Measurements from ENCODE around the gene TRIM21. TPM values are rescaled to one million over a fixed set of nuclear protein-coding genes. Genes with fewer than 3 reads are reported as not detected.

Gene TRIM21
- polyA plus RNA-seq, 1 of the 3 experiments (the other 2 are of a cell fraction): 11.0 TPM

DNA sequence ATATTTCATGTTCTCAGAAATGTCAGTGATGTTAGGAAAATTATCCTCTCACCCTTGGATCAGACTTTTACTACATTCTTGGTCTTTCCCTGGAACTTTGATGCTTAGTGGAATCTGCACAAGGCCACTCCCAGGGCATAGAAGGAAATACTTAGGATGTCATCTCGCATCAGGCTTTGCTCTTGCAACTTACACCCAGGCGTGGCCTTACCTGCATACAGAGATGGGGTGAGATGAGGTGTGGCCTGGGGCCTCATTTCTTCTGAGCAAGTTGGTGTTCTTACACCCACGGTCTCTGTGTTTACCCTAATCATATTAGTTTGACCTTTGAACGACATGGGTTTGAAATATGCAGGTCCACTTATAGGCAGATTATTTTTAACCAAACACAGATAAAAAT is 36.5 kb upstream of the TRIM21 start (continued):
- TF ChIP-seq ZBTB33 (IDR thresholded peaks at IDR 0.05; ENCODE audit: borderline replicate concordance, low read depth) (no peak), FOXM1 (IDR thresholded peaks at IDR 0.05; ENCODE audit: low read depth) (no peak)

DNA sequence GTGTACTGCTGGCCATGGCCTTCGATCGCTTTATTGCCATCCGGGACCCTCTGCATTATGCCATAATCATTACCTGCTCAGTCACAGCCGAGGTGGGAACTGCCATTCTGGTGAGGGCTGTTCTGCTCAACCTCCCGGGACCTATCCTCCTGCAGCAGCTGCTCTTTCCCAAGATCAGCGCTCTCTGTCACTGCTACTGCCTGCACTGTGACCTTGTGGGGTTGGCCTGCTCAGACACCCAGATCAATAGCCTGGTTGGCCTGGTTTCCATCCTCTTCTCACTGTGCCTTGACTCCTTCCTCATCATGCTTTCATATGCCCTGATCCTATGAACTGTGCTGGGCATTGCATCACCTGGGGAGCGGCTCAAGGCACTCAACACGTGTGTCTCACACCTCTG is 24.9 kb upstream of the TRIM21 start:
- ChIA-PET POLR2A (no interaction called here), CTCF (no interaction called here)
- no peaks in the 10 kb centered on the region for H3K79me2 ChIP-seq (ENCODE audit: insufficient read depth)
- no peaks in the 10 kb centered on the region for H3K9me2 ChIP-seq
- H3K27ac ChIP-seq (ENCODE audit: low read depth in 2 of 2, low read length in 1 of 2): no peak overlapping the region
- no peaks in the 10 kb centered on the region for H4K20me1 ChIP-seq (ENCODE audit: insufficient read depth)
- no peaks in the 10 kb centered on the region for H3F3A ChIP-seq (replicated peaks; ENCODE audit: insufficient read depth)
- H3K27me3 ChIP-seq (ENCODE audit: insufficient read depth): no peaks in the 10 kb centered on the region; the same call in 1 of the 2 replicates
- H3K36me3 ChIP-seq (replicated peaks in 1 of 2; ENCODE audit: control insufficient read depth in 1 of 2, insufficient read depth in 2 of 2, low read length in 1 of 2): no peaks in the 10 kb centered on the region
- TF ChIP-seq TAF1 (IDR thresholded peaks at IDR 0.05; ENCODE audit: borderline replicate concordance, low read depth, low read length) (no peak), MXI1 (IDR thresholded peaks at IDR 0.05; ENCODE audit: low read depth, low read length) (no peak), TCF12 (IDR thresholded peaks at IDR 0.05) (no peak), GATA2 (CRISPR knock-in tag; IDR thresholded peaks at IDR 0.05) (no peak), MEF2A (IDR thresholded peaks at IDR 0.05; ENCODE audit: borderline replicate concordance, low read depth) (no peak), FOSL2 (IDR thresholded peaks at IDR 0.05; ENCODE audit: borderline replicate concordance, low read depth) (no peak), ELF1 (IDR thresholded peaks at IDR 0.05) (no peak), GABPA (IDR thresholded peaks at IDR 0.05; ENCODE audit: low read depth) (no peak), NFIC (IDR thresholded peaks at IDR 0.05; ENCODE audit: borderline replicate concordance) (no peak), JUND (IDR thresholded peaks at IDR 0.05) (no peak), POLR2AphosphoS5 (IDR thresholded peaks at IDR 0.05; ENCODE audit: low read depth, low read length) (no peak), FOXM1 (IDR thresholded peaks at IDR 0.05; ENCODE audit: low read depth) (no peak), NRF1 (IDR thresholded peaks at IDR 0.05; ENCODE audit: low read depth, low read length) (no peak)
- TF ChIP-seq, protein P1, sequence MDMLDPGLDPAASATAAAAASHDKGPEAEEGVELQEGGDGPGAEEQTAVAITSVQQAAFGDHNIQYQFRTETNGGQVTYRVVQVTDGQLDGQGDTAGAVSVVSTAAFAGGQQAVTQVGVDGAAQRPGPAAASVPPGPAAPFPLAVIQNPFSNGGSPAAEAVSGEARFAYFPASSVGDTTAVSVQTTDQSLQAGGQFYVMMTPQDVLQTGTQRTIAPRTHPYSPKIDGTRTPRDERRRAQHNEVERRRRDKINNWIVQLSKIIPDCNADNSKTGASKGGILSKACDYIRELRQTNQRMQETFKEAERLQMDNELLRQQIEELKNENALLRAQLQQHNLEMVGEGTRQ (IDR thresholded peaks at IDR 0.05; ENCODE audit: borderline replicate concordance, low read depth, low read length): no peak
- TF ChIP-seq, protein P2, sequence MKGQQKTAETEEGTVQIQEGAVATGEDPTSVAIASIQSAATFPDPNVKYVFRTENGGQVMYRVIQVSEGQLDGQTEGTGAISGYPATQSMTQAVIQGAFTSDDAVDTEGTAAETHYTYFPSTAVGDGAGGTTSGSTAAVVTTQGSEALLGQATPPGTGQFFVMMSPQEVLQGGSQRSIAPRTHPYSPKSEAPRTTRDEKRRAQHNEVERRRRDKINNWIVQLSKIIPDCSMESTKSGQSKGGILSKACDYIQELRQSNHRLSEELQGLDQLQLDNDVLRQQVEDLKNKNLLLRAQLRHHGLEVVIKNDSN (IDR thresholded peaks at IDR 0.05; ENCODE audit: borderline replicate concordance, low read depth): no peak
- TF ChIP-seq, protein P3, sequence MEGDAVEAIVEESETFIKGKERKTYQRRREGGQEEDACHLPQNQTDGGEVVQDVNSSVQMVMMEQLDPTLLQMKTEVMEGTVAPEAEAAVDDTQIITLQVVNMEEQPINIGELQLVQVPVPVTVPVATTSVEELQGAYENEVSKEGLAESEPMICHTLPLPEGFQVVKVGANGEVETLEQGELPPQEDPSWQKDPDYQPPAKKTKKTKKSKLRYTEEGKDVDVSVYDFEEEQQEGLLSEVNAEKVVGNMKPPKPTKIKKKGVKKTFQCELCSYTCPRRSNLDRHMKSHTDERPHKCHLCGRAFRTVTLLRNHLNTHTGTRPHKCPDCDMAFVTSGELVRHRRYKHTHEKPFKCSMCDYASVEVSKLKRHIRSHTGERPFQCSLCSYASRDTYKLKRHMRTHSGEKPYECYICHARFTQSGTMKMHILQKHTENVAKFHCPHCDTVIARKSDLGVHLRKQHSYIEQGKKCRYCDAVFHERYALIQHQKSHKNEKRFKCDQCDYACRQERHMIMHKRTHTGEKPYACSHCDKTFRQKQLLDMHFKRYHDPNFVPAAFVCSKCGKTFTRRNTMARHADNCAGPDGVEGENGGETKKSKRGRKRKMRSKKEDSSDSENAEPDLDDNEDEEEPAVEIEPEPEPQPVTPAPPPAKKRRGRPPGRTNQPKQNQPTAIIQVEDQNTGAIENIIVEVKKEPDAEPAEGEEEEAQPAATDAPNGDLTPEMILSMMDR (IDR thresholded peaks at IDR 0.05): no peak
- H3K4me3 ChIP-seq (ENCODE audit: low read depth in 2 of 2, low read length in 1 of 2): no peak overlapping the region
- no peak overlapping the region for H3K4me2 ChIP-seq
- no peak overlapping the region for H2AFZ ChIP-seq (ENCODE audit: low read depth)
- H3K9ac ChIP-seq: no peak overlapping the region
- H3K4me1 ChIP-seq (ENCODE audit: control insufficient read depth in 1 of 2, insufficient read depth in 2 of 2, low read depth in 1 of 2, low read length in 1 of 2): no peaks in the 10 kb centered on the region
- WGBS (ENCODE audit: low lambda C conversion rate): 4% methylated on average over 5 of the region's 8 CpGs
- no peaks in the 10 kb centered on the region for H3K9me3 ChIP-seq
- no peak for DNase-seq

All from SK-N-SH (cell line).